Loucy (cell line): ENCODE data around the gene BRD9.

Experiments used
- EZH2phosphoT487 ChIP-seq: fragments of 200-600 bp; IDR thresholded peaks from 2 replicates; pipeline ENCODE4 v1.6.1; 2018; ENCODE audit warnings: antibody characterized with exemption, mild to moderate bottlenecking, moderate library complexity, borderline replicate concordance
- TF ChIP-seq, protein P1 (sequence below): fragments of 200-600 bp; sonication (generic); conservative IDR thresholded peaks from 2 replicates; pipeline ENCODE4 v1.5.1; 2014; ENCODE audit warnings: mild to moderate bottlenecking, antibody characterized with exemption, low read length

DNA sequence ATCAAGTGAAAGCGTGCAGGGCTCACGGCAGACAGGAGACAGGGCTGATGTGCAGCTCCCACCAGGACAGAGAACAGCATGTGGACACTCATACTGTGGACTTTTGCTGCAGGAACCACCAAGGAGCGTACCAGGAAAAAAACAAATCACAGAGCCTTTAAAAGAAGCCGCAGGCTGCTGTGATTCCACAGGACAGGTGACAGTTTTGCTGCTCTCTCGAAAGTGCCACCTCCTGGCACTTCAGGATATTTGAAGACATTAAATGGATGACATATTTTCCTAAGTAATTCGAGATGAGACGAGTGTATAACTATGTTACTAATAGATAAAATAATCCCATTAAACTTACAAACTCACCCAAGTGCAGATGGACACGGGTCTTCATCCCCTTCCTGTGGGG lies 71.1 kb downstream of the BRD9 start:
- TF ChIP-seq, protein P1, sequence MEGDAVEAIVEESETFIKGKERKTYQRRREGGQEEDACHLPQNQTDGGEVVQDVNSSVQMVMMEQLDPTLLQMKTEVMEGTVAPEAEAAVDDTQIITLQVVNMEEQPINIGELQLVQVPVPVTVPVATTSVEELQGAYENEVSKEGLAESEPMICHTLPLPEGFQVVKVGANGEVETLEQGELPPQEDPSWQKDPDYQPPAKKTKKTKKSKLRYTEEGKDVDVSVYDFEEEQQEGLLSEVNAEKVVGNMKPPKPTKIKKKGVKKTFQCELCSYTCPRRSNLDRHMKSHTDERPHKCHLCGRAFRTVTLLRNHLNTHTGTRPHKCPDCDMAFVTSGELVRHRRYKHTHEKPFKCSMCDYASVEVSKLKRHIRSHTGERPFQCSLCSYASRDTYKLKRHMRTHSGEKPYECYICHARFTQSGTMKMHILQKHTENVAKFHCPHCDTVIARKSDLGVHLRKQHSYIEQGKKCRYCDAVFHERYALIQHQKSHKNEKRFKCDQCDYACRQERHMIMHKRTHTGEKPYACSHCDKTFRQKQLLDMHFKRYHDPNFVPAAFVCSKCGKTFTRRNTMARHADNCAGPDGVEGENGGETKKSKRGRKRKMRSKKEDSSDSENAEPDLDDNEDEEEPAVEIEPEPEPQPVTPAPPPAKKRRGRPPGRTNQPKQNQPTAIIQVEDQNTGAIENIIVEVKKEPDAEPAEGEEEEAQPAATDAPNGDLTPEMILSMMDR, result no peak
- no peak for TF ChIP-seq EZH2phosphoT487
